AG10803 (cell line): ENCODE results near the gene DNTT.

Experiments used
- DNase-seq: peaks from one replicate; pipeline ENCODE4 v3.0.0; 2010; ENCODE audit warnings: low read depth
- H3K4me3 ChIP-seq: 2 replicates; pipeline ENCODE4 v1.5.1; 2011; ENCODE audit warnings: mild to moderate bottlenecking, low read length, control low read depth
- CTCF ChIP-seq: conservative IDR thresholded peaks from 2 replicates; pipeline ENCODE4 v1.5.1; 2011; ENCODE audit warnings: mild to moderate bottlenecking, low read length, control low read depth, inconsistent platforms

Gene DNTT

GRCh38 chr10:96304230-96304629 lies at the start of gene DNTT:
Gene DNTT, plus strand, starts transcription at chr10:96304434. Its CDS starts 64 bp downstream, at chr10:96304498.
- DNase-seq: no peak

GRCh38 chr10:96254976-96255375 lies 49.3 kb upstream of the DNTT start:
- TF ChIP-seq CTCF: no peak
- no peak for DNase-seq
- no peak overlapping the region for H3K4me3 ChIP-seq

More at GRCh38 chr10:96304230-96304629, at the start of gene DNTT:
- H3K4me3 ChIP-seq: no peak within 1 kb of the TSS
- TF ChIP-seq CTCF: no peak

GRCh38 chr10:96255549-96256333 lies 48.5 kb upstream of the DNTT start:
- H3K4me3 ChIP-seq: no peak overlapping the region
- TF ChIP-seq CTCF: no peak
- DNase-seq: no peak

GRCh38 chr10:96257944-96258343 lies 46.3 kb upstream of the DNTT start:
- DNase-seq: no peak
- TF ChIP-seq CTCF: no peak
- no peak overlapping the region for H3K4me3 ChIP-seq

GRCh38 chr10:96259150-96259549 lies 45.1 kb upstream of the DNTT start:
- no peak for DNase-seq
- TF ChIP-seq CTCF: no peak
- H3K4me3 ChIP-seq: no peak overlapping the region

- no peak for DNase-seq
- H3K4me3 ChIP-seq: no peak overlapping the region
- TF ChIP-seq CTCF: no peak
These were observed 44.2 kb upstream of the DNTT start for GRCh38 chr10:96260014-96260413.

GRCh38 chr10:96261132-96261531 lies 43.1 kb upstream of the DNTT start:
- TF ChIP-seq CTCF: no peak
- H3K4me3 ChIP-seq: no peak overlapping the region

More at GRCh38 chr10:96261132-96261531, 43.1 kb upstream of the DNTT start:
- DNase-seq: no peak
